Measurements from ENCODE around the gene KLHL29.

GRCh38 chr2:23618265-23618664, 233.3 kb downstream of the KLHL29 start:
- TF ChIP-seq CTCF (IDR thresholded peaks at IDR 0.05; ENCODE audit: low read depth, low read length) (no peak), POLR2A (IDR thresholded peaks at IDR 0.05; ENCODE audit: extremely low read depth, insufficient read length) (no peak)

Data from NB4 (cell line).